HG02610 (cell line): Measurements from ENCODE around the gene CRYZL1.
A peak's percentile ranks its signal among the peaks of the same experiment; 100 is the strongest.

Source experiments
- ATAC-seq: cut with Tn5 transposase; IDR thresholded peaks from one replicate; pipeline ENCODE4 v1.9.1; 2021; ENCODE audit warnings: mild to moderate bottlenecking, moderate library complexity; ENCODE audit not compliant: unreplicated experiment

The CRYZL1 gene

DNA sequence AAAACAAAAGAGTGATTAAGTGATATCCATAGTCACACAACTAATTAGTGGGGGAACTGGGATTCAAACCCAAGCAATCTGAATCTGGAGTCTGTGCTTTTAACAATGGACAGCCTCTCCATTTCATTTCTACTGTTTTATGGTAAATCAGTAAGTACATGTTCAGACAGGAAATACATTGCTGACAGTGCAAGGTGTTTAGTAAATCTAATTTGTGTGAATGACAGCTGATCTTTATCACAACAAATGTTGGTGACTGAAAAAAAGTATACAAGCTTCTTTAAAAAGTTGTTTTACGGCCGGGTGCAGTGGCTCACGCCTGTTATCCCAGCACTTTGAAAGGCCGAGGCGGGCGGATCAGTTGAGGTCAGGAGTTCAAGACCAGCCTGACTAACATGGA lies 73.6 kb downstream of the CRYZL1 start:
- ATAC-seq: no peak

DNA sequence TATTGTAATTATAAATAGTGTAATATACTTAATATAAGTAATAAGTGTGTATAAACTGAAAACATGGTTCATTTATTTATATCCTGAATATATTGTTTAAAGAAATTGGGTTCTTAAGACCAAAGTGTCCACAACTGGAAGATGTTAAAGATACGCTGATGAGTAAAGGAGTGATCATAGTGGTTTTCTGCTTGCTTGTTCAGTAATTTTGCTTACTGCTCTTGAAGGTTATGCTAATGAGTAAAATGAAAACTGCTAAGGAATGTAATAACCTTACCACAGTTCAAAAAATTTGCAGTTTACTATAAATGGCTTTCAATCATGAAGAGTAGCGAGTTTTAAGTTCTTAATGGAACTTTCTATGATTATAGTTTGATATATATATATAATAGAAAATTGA lies 75.0 kb downstream of the CRYZL1 start:
- no peak for ATAC-seq

- no peak for ATAC-seq
Observed at GRCh38 chr21:33562389-33562788, 79.2 kb downstream of the CRYZL1 start.

GRCh38 chr21:33561373-33561772 lies 80.2 kb downstream of the CRYZL1 start:
- no peak for ATAC-seq

DNA sequence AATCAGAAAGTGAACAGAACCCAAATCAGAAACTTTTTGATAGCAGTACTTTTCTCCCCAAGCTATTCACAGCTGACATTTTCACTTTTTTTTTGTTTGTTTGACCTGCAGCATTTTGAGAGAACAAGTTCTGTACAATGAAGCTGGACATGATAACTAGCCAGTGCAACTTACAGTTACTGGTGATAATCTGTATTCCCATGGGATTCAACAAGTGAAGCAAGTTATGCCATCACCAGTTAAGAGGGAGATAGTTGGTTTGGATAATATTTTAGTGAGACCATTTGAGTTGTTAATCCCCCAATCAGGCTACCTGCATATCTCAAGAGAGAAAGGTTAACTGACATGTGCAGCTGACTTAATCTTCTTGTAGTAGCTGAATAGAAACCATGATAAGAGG lies 80.6 kb downstream of the CRYZL1 start:
- no peak for ATAC-seq

GRCh38 chr21:33559813-33560212 lies 81.7 kb downstream of the CRYZL1 start:
- ATAC-seq: no peak

GRCh38 chr21:33558777-33559421 lies 82.6 kb downstream of the CRYZL1 start:
- ATAC-seq: no peak

DNA sequence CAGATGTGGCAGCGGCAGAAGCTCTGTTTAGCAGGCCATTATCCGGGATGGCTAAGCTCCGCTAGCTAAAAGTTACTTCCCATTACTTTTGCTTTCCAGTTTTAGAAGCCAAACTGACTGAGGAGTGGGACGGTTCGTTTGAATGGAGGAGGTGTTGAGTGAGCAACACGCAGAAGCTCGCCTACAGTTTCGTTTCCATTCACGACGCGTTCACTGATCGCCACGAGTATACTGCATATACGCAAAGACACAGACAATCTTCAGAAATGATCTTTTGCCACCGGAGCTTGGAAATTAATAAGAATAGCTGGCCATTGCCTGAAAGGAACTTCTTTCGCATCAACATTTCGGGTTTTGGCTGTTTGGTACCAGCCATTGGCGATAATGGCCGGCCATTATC lies 84.1 kb downstream of the CRYZL1 start:
- no peak for ATAC-seq

DNA sequence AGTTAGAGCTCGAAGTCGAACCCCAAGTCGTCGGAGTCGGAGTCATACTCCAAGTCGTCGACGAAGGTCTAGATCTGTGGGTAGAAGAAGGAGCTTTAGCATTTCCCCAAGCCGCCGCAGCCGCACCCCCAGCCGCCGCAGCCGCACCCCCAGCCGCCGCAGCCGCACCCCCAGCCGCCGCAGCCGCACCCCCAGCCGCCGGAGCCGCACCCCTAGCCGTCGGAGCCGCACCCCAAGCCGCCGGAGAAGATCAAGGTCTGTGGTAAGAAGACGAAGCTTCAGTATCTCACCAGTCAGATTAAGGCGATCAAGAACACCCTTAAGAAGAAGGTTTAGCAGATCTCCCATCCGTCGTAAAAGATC lies 86.6 kb downstream of the CRYZL1 start:
- ATAC-seq: no peak

DNA sequence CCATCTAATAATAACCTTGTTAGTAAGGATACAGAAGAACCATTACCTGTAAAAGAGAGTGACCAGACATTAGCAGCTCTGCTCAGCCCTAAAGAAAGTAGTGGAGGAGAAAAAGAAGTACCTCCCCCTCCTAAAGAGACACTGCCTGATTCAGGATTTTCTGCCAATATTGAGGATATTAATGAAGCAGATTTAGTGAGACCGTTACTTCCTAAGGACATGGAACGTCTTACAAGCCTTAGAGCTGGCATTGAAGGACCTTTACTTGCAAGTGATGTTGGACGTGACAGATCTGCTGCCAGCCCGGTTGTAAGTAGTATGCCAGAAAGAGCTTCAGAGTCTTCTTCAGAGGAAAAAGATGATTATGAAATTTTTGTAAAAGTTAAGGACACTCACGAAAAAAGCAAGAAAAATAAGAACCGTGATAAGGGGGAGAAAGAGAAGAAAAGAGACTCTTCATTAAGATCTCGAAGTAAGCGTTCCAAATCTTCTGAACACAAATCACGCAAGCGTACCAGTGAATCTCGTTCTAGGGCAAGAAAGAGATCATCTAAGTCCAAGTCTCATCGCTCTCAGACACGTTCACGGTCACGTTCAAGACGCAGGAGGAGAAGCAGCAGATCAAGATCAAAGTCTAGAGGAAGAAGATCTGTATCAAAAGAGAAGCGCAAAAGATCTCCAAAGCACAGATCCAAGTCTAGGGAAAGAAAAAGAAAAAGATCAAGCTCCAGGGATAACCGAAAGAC lies 87.1 kb downstream of the CRYZL1 start:
- no peak for ATAC-seq

DNA sequence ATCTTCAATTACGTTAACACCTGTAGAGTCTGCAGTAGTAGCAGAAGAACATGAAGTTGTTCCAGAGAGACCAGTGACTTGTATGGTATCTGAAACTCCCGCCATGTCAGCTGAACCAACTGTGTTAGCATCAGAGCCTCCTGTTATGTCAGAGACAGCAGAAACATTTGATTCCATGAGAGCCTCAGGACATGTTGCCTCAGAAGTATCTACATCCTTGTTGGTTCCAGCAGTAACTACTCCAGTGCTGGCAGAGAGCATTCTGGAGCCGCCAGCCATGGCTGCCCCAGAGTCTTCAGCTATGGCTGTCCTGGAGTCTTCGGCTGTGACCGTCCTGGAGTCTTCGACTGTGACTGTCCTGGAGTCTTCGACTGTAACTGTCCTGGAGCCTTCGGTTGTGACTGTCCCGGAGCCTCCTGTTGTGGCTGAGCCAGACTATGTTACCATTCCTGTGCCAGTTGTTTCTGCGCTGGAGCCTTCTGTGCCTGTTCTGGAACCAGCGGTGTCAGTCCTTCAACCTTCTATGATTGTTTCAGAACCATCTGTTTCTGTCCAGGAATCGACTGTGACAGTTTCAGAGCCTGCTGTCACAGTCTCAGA lies 88.4 kb downstream of the CRYZL1 start:
- ATAC-seq: no peak

DNA sequence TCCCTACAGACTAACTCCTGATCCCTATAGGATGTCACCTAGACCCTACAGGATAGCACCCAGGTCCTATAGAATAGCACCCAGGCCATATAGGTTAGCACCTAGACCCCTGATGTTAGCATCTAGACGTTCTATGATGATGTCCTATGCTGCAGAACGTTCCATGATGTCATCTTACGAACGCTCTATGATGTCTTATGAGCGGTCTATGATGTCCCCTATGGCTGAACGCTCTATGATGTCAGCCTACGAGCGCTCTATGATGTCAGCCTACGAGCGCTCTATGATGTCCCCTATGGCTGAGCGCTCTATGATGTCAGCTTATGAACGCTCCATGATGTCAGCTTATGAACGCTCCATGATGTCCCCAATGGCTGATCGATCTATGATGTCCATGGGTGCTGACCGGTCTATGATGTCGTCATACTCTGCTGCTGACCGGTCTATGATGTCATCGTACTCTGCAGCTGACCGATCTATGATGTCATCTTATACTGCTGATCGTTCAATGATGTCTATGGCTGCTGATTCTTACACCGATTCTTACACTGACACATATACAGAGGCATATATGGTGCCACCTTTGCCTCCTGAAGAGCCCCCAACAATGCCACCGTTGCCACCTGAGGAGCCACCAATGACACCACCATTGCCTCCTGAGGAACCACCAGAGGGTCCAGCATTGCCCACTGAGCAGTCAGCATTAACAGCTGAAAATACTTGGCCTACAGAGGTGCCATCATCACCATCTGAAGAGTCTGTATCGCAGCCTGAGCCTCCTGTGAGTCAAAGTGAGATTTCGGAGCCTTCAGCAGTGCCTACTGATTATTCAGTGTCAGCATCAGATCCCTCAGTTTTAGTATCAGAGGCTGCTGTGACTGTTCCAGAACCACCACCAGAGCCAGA lies 89.2 kb downstream of the CRYZL1 start:
- no peak for ATAC-seq

DNA sequence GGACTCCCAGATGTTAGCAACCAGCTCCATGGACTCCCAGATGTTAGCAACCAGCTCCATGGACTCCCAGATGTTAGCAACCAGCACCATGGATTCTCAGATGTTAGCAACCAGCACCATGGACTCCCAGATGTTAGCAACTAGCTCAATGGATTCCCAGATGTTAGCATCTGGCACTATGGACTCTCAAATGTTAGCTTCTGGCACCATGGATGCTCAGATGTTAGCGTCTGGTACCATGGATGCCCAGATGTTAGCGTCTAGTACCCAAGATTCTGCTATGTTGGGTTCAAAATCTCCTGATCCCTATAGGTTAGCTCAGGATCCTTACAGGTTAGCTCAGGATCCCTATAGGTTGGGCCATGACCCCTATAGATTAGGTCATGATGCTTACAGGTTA lies 89.9 kb downstream of the CRYZL1 start:
- no peak for ATAC-seq

- ATAC-seq: no peak
Observed at GRCh38 chr21:33550772-33551660, 90.5 kb downstream of the CRYZL1 start.

DNA sequence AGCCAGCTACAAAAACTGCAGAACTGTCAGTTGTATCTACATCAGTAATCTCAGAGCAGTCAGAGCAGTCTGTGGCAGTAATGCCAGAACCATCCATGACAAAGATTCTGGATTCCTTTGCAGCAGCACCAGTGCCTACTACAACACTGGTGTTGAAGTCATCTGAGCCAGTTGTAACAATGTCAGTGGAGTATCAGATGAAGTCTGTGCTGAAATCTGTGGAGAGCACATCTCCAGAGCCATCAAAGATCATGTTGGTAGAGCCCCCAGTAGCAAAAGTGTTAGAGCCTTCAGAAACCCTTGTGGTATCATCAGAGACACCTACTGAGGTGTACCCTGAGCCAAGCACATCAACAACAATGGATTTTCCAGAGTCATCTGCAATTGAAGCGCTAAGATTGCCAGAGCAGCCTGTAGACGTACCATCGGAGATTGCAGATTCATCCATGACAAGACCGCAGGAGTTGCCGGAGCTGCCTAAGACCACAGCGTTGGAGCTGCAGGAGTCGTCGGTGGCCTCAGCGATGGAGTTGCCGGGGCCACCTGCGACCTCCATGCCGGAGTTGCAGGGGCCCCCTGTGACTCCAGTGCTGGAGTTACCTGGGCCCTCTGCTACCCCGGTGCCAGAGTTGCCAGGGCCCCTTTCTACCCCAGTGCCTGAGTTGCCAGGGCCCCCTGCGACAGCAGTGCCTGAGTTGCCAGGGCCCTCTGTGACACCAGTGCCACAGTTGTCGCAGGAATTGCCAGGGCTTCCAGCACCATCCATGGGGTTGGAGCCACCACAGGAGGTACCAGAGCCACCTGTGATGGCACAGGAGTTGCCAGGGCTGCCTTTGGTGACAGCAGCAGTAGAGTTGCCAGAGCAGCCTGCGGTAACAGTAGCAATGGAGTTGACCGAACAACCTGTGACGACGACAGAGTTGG lies 91.4 kb downstream of the CRYZL1 start:
- no peak for ATAC-seq

- ATAC-seq: no peak
Observed at GRCh38 chr21:33546086-33546485, 95.5 kb downstream of the CRYZL1 start.

- no peak for ATAC-seq
Observed at GRCh38 chr21:33544451-33545195, 96.9 kb downstream of the CRYZL1 start.

DNA sequence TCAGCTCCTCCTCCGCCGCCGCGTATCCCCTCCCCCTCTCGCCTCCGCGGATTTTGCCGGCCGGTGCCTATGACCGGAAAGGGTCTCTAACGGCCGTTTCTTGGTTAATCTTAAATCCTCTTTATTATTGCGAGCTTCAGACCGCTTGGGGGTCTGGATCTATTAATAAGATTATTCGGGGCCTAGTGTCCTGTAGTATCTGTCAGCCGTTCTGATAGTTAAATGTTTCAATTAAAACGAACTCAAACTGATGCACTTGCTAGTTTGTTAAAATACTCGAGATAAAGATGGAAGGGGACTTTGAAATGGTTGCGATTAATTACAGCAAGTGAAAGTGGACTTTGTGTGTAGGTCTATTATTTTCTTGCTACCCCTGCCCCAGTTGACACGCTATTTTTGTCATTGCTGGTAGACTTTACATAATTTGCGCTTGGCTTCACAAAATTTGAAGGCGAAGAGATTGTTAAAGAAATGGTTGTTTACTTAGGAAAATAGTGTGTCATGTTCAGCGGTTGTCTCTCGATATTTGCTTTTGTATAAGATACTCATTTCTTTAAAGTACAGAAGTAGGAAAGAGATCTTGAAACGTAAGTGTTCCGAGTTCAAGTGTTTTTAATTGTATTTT lies 97.9 kb downstream of the CRYZL1 start:
- ATAC-seq: peak; percentile 5
